ENCODE measurements around the gene FBRS.

- TF ChIP-seq CTCF (IDR thresholded peaks at IDR 0.05; ENCODE audit: insufficient read depth, low read length, poor library complexity, severe bottlenecking): no peak
- no peak for TF ChIP-seq EZH2phosphoT487 (conservative IDR thresholded peaks at IDR 0.05; ENCODE audit: low read length)
Observed at GRCh38 chr16:30654856-30655255, 3.4 kb upstream of the FBRS start.
